ENCODE measurements around the gene BRI3.

- no peak for TF ChIP-seq TAF1 (IDR thresholded peaks at IDR 0.05; ENCODE audit: borderline replicate concordance, low read depth, low read length)
- no peak for TF ChIP-seq POLR2A (IDR thresholded peaks at IDR 0.05; ENCODE audit: low read depth, low read length)
- no peak for TF ChIP-seq POLR2AphosphoS5 (IDR thresholded peaks at IDR 0.05; ENCODE audit: low read depth, low read length)
Measured at GRCh38 chr7:98248156-98248555, 33.3 kb upstream of the BRI3 start.

Data from GM12892 (cell line).